GM23248 (cell line): ENCODE results near the gene ETNPPL. TPM values are rescaled to one million over a fixed set of nuclear protein-coding genes. Genes with fewer than 3 reads are reported as not detected.

ENCODE experiments used
- DNase-seq: peaks from one replicate; pipeline ENCODE4 v3.0.0-alpha.2; 2015
- H2AFZ ChIP-seq: fragments of 200-600 bp; sonication (generic); 2 replicates; pipeline ENCODE4 v1.6.1; 2016; ENCODE audit warnings: antibody characterized with exemption
- H3F3A ChIP-seq: fragments of 200-600 bp; sonication (generic); 2 replicates; pipeline ENCODE4 v1.6.1; 2016; ENCODE audit warnings: mild to moderate bottlenecking, antibody characterized with exemption, mixed run types; ENCODE audit not compliant: insufficient read depth
- H3K27ac ChIP-seq: fragments of 200-600 bp; sonication (generic); 2 replicates; pipeline ENCODE4 v1.5.1; 2016; ENCODE audit warnings: mild to moderate bottlenecking
- H3K27me3 ChIP-seq: fragments of 200-600 bp; sonication (generic); replicated peaks from 2 replicates; pipeline ENCODE4 v1.6.1; 2016; ENCODE audit warnings: mild to moderate bottlenecking; ENCODE audit not compliant: insufficient read depth
- H3K36me3 ChIP-seq: fragments of 200-600 bp; sonication (generic); 2 replicates; pipeline ENCODE4 v1.6.1; 2016; ENCODE audit warnings: low read depth, mild to moderate bottlenecking
- H3K4me1 ChIP-seq: fragments of 200-600 bp; sonication (generic); 2 replicates; pipeline ENCODE4 v1.6.1; 2016; ENCODE audit warnings: mild to moderate bottlenecking; ENCODE audit not compliant: insufficient read depth
- H3K4me2 ChIP-seq: fragments of 200-600 bp; sonication (generic); one replicate; pipeline ENCODE4 v1.6.1; 2016; ENCODE audit warnings: mild to moderate bottlenecking; ENCODE audit not compliant: unreplicated experiment
- H3K4me3 ChIP-seq: fragments of 200-600 bp; sonication (generic); 2 replicates; pipeline ENCODE4 v1.5.1; 2016; ENCODE audit warnings: mild to moderate bottlenecking
- H3K79me2 ChIP-seq: fragments of 200-600 bp; sonication (generic); 2 replicates; pipeline ENCODE4 v1.6.1; 2016; ENCODE audit warnings: mild to moderate bottlenecking; ENCODE audit not compliant: insufficient read depth
- H3K9ac ChIP-seq: fragments of 200-600 bp; sonication (generic); 2 replicates; pipeline ENCODE4 v1.6.1; 2016; ENCODE audit warnings: mild to moderate bottlenecking
- H3K9me2 ChIP-seq: fragments of 200-600 bp; sonication (generic); 2 replicates; pipeline ENCODE4 v1.6.1; 2016; ENCODE audit warnings: mixed run types, mild to moderate bottlenecking, moderate library complexity; ENCODE audit not compliant: insufficient read depth
- H3K9me3 ChIP-seq: fragments of 200-600 bp; sonication (generic); one replicate; pipeline ENCODE4 v1.6.1; 2017; ENCODE audit warnings: low read depth
- H4K20me1 ChIP-seq: fragments of 200-600 bp; sonication (generic); 2 replicates; pipeline ENCODE4 v1.6.0; 2016; ENCODE audit not compliant: insufficient read depth
- EZH2 ChIP-seq: fragments of 200-600 bp; sonication (generic); IDR thresholded peaks from 2 replicates; pipeline ENCODE4 v1.6.1; 2018; ENCODE audit warnings: antibody characterized with exemption, mild to moderate bottlenecking; ENCODE audit not compliant: insufficient read depth, poor library complexity, severe bottlenecking
- EZH2phosphoT487 ChIP-seq: fragments of 200-600 bp; sonication (generic); IDR thresholded peaks from 2 replicates; pipeline ENCODE4 v1.6.1; 2018; ENCODE audit warnings: antibody characterized with exemption, moderate library complexity, mild to moderate bottlenecking, low read depth; ENCODE audit not compliant: insufficient read depth
- WGBS, 2 experiments: methylation state at CpG; one replicate each; pipeline ENCODE4 v1.1.6; 2015 to 2017; ENCODE audit warnings: low lambda C conversion rate in 2 of 2, low coverage in 1 of 2; ENCODE audit errors: missing lambda C conversion rate in 2 of 2; 5-methylcytosine and 5-hydroxymethylcytosine counted together
- in situ Hi-C: fragments of 300-500 bp; cut with MboI; formaldehyde crosslinking; loops from 2 replicates; pipeline ENCODE4 v1.15.0; 2020
- polyA plus RNA-seq: library from polyadenylated mRNA; unstranded; fragments of >200 nt; fragmentation: Nextera tagmentation; extraction: Ambion mirVana; gene quantifications from 2 replicates; pipeline ENCODE4 v1.2.1, GENCODE V29; 2016
- total RNA-seq: library from RNA; depleted of rRNA; stranded (reverse); fragments of >200 nt; shearing (Covaris generic); gene quantifications from 2 replicates; pipeline ENCODE4 v1.2.3, GENCODE V29; 2014

Gene ETNPPL
- total and polyA plus RNA-seq, 2 experiments from 2014 or later, result not detected

- H3K4me2 ChIP-seq, result no peak overlapping the region
- H2AFZ ChIP-seq, result no peak overlapping the region
- in situ Hi-C loops, result no loop called here
These were observed 12.1 kb upstream of the ETNPPL start for GRCh38 chr4:108774809-108775530.

GRCh38 chr4:108772402-108772801 lies 9.5 kb upstream of the ETNPPL start:
- TF ChIP-seq EZH2phosphoT487 (no peak), EZH2 (no peak)
- Histone ChIP-seq H3K4me3 (no peak overlapping the region), H2AFZ (no peak overlapping the region), H3F3A (no peaks in the 10 kb centered on the region), H3K27me3 (no peaks in the 10 kb centered on the region), H3K36me3 (no peaks in the 10 kb centered on the region), H3K4me1 (no peaks in the 10 kb centered on the region), H3K9me3 (no peaks in the 10 kb centered on the region), H4K20me1 (no peaks in the 10 kb centered on the region), H3K9me2 (no peaks in the 10 kb centered on the region), H3K27ac (no peak overlapping the region), H3K9ac (no peak overlapping the region), H3K79me2 (no peaks in the 10 kb centered on the region), H3K4me2 (no peak overlapping the region)
- no peak for DNase-seq
- 63 to 76% methylated on average over 7 of the region's 7 CpGs for WGBS, 2 experiments
- in situ Hi-C loops, result no loop called here

More at GRCh38 chr4:108774809-108775530, 12.1 kb upstream of the ETNPPL start:
- Histone ChIP-seq H3K9ac (no peak overlapping the region), H3K27ac (no peak overlapping the region), H3K79me2 (no peaks in the 10 kb centered on the region), H3K9me3 (no peaks in the 10 kb centered on the region), H3K4me1 (no peaks in the 10 kb centered on the region), H3K36me3 (no peaks in the 10 kb centered on the region), H3F3A (no peaks in the 10 kb centered on the region), H3K9me2 (no peaks in the 10 kb centered on the region), H3K27me3 (no peaks in the 10 kb centered on the region), H4K20me1 (no peaks in the 10 kb centered on the region), H3K4me3 (no peak overlapping the region)
- DNase-seq, result peak; percentile 31
- TF ChIP-seq EZH2 (no peak), EZH2phosphoT487 (no peak)
- WGBS, 2 experiments, result 50 to 51% methylated on average over 5 of the region's 5 CpGs

- Histone ChIP-seq H3K36me3 (no peaks in the 10 kb centered on the region), H4K20me1 (no peaks in the 10 kb centered on the region), H3K27me3 (peaks cover 21% of the 10 kb centered on the region), H3K4me3 (no peak overlapping the region), H3K79me2 (no peaks in the 10 kb centered on the region), H3K9me2 (no peaks in the 10 kb centered on the region), H3K27ac (no peak overlapping the region), H2AFZ (no peak overlapping the region), H3F3A (no peaks in the 10 kb centered on the region), H3K4me1 (no peaks in the 10 kb centered on the region), H3K9ac (no peak overlapping the region), H3K4me2 (no peak overlapping the region), H3K9me3 (no peaks in the 10 kb centered on the region)
- 59 to 88% methylated on average over 3 of the region's 3 CpGs for WGBS, 2 experiments
- no peak for TF ChIP-seq EZH2phosphoT487
- no peak for TF ChIP-seq EZH2
- in situ Hi-C loops, result no loop called here
- no peak for DNase-seq
These were observed 3.2 kb upstream of the ETNPPL start for GRCh38 chr4:108766058-108766457.

GRCh38 chr4:108763986-108764385 lies 1.1 kb upstream of the ETNPPL start:
- no peaks in the 10 kb centered on the region for H4K20me1 ChIP-seq
- no peak overlapping the region for H3K4me3 ChIP-seq
- H3K79me2 ChIP-seq, result no peaks in the 10 kb centered on the region
- no peaks in the 10 kb centered on the region for H3K36me3 ChIP-seq
- no peak overlapping the region for H2AFZ ChIP-seq
- peaks cover 36% of the 10 kb centered on the region for H3K27me3 ChIP-seq
- H3K9ac ChIP-seq, result no peak overlapping the region
- no peak overlapping the region for H3K27ac ChIP-seq
- in situ Hi-C loops, result no loop called here
- DNase-seq, result no peak
- H3K4me1 ChIP-seq, result no peaks in the 10 kb centered on the region
- H3F3A ChIP-seq, result no peaks in the 10 kb centered on the region
- H3K9me2 ChIP-seq, result no peaks in the 10 kb centered on the region
- 96 to 98% methylated on average over 4 of the region's 4 CpGs for WGBS, 2 experiments
- no peak overlapping the region for H3K4me2 ChIP-seq
- TF ChIP-seq EZH2phosphoT487 (no peak), EZH2 (no peak)
- H3K9me3 ChIP-seq, result no peaks in the 10 kb centered on the region
